SK-N-SH (cell line): ENCODE measurements around the gene SMOC1.

ENCODE experiments used
- YY1 ChIP-seq: IDR thresholded peaks from 2 replicates; pipeline ENCODE4 v1.4.0; 2012; ENCODE audit warnings: low read depth, mild to moderate bottlenecking
- TF ChIP-seq, protein P1 (sequence below): fragments of 200-600 bp; sonication (generic); IDR thresholded peaks from 2 replicates; pipeline ENCODE4 v1.6.1; 2017; ENCODE audit warnings: antibody characterized with exemption, mild to moderate bottlenecking, moderate library complexity
- TF ChIP-seq, protein P2 (sequence below): IDR thresholded peaks from 2 replicates; pipeline ENCODE4 v1.4.0; 2012; ENCODE audit warnings: low read depth, borderline replicate concordance

DNA sequence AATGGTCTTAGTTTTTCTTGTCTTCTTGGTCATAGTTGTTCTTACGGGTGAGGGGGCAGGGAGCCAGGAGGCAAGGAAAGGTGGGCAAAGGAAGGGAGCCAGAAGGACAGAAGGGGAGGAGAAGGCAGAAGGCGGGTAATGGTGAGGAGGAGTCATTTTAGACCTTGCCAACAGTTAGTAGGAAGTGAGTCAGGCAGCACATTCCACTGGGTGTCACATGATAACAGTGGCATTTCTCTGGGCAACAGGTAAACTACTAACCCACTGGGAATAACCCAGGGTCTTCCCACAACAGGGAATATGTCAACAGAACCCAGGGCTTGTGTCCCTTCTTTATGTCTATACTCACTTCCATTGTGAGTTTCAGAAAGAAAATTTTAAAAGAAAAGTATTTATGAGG, 181.9 kb downstream of the SMOC1 start:
- no peak for TF ChIP-seq YY1
- TF ChIP-seq, protein P1, sequence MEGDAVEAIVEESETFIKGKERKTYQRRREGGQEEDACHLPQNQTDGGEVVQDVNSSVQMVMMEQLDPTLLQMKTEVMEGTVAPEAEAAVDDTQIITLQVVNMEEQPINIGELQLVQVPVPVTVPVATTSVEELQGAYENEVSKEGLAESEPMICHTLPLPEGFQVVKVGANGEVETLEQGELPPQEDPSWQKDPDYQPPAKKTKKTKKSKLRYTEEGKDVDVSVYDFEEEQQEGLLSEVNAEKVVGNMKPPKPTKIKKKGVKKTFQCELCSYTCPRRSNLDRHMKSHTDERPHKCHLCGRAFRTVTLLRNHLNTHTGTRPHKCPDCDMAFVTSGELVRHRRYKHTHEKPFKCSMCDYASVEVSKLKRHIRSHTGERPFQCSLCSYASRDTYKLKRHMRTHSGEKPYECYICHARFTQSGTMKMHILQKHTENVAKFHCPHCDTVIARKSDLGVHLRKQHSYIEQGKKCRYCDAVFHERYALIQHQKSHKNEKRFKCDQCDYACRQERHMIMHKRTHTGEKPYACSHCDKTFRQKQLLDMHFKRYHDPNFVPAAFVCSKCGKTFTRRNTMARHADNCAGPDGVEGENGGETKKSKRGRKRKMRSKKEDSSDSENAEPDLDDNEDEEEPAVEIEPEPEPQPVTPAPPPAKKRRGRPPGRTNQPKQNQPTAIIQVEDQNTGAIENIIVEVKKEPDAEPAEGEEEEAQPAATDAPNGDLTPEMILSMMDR = no peak
- TF ChIP-seq, protein P2, sequence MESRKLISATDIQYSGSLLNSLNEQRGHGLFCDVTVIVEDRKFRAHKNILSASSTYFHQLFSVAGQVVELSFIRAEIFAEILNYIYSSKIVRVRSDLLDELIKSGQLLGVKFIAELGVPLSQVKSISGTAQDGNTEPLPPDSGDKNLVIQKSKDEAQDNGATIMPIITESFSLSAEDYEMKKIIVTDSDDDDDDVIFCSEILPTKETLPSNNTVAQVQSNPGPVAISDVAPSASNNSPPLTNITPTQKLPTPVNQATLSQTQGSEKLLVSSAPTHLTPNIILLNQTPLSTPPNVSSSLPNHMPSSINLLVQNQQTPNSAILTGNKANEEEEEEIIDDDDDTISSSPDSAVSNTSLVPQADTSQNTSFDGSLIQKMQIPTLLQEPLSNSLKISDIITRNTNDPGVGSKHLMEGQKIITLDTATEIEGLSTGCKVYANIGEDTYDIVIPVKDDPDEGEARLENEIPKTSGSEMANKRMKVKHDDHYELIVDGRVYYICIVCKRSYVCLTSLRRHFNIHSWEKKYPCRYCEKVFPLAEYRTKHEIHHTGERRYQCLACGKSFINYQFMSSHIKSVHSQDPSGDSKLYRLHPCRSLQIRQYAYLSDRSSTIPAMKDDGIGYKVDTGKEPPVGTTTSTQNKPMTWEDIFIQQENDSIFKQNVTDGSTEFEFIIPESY = no peak
